Measurements from ENCODE around the gene SEMA3G.

Gene SEMA3G

DNA sequence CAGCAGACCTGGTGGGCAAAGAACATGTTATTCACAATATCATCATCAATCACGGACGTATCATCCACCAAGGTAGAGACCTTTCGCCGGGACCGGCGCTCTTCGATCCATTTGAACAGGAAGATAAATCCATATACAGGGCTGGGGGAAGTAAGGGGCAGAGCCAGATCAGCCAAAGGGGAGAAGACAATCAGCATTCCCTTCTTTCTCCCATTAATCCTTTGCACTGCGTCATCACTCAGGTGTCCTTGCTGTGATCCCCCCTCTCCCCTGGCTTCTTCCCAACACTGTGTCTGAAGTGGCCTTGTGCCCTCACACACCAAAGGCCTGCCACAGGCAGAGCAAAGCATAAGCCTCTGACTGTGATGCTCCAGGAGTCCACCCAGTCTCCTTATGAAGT, 36.4 kb downstream of the SEMA3G start:
- no peak for DNase-seq (ENCODE audit: low spot score)

GRCh38 chr3:52407779-52408178, 37.1 kb downstream of the SEMA3G start:
- DNase-seq (ENCODE audit: low spot score): no peak

DNA sequence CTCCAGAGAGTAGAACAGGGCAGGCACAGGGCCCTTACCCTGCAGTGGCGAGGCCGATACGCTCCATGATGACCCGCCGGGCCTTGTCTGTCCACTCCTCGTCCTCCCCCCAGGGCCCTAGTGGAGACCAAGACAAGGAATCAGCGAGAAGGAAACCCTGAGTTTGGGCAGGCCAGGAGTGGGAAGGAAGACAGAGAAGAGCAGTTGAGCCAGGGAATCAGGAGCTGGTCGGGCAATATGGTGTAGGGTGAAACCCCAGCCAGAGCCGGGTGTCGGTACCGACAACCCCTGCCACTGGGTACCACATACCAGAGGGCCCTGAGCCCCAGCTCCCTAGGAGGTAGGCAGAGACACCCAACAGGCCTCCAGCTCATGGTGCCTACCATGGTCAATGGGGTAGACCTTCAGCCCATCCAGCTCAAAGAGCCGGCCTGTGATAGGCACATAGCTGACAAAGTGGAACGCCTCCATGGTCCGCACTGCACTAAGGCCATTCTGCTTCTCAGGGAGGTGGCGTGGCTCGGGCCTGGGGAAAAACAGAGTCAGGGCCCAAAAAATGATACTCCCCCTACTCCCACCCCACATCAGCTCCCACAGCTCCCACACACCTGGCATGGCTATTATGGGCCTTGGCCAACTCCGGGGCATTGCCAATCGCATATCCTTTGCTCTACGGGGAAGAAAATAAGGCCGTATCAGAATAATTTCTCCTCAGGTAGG, 38.0 kb downstream of the SEMA3G start:
- no peak for DNase-seq (ENCODE audit: low spot score)

GRCh38 chr3:52406231-52406661, 38.7 kb downstream of the SEMA3G start:
- no peak for DNase-seq (ENCODE audit: low spot score)

GRCh38 chr3:52405601-52406110, 39.2 kb downstream of the SEMA3G start:
- no peak for DNase-seq (ENCODE audit: low spot score)

GRCh38 chr3:52405066-52405465, 39.8 kb downstream of the SEMA3G start:
- no peak for DNase-seq (ENCODE audit: low spot score)

- no peak for DNase-seq (ENCODE audit: low spot score)
Measured at GRCh38 chr3:52404391-52404790, 40.5 kb downstream of the SEMA3G start.

GRCh38 chr3:52403955-52404354, 40.9 kb downstream of the SEMA3G start:
- no peak for DNase-seq (ENCODE audit: low spot score)

GRCh38 chr3:52403271-52403841, 41.5 kb downstream of the SEMA3G start:
- no peak for DNase-seq (ENCODE audit: low spot score)

DNA sequence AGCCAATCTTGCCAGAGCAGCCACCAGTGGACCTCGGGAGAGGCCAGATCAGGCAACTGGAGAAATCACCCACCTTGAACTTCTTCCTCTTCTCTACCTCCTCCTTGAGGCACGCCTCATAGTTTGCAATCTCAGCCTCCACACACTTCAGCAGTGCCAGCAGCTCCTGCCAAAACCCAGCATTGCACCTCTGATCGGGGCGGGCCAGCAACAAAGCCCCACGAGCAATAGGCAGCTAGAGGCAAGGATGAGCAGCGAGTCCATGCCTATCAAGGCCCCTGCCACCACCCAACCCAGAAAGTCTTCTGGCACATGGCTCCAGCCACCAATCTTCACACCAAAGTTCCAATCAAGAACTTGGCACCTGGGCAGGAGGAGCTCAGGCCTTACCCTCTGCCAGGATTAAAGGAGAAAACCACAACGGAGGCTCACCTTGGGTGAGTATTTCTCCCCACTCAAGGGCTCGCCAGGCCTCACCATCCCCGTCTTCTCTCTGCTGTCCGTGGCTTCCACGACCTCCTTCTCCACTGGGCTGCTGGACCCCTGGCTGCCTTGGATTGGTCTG, 42.1 kb downstream of the SEMA3G start:
- DNase-seq (ENCODE audit: low spot score): no peak

DNA sequence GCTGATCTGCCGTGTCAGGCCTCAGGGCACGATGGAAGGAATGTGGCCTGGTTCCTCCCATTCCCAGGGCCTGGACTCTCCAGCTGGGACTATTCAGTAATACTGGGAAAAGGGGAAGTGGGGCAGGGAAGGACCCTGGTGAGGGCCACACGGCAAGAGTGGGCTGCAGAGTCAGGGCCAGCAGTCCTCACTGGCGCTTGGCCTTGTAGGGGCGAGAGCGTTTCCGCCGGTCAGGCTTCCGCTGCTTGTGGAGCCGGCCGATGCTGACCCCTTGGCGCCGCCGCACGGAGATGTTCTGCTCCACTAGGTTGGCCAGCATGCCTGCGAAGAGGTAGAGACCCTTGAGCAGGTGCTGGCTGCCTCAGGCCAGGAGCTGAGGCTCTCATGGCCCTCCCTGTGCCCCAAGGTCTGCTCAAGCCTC, 42.8 kb downstream of the SEMA3G start:
- no peak for DNase-seq (ENCODE audit: low spot score)

DNA sequence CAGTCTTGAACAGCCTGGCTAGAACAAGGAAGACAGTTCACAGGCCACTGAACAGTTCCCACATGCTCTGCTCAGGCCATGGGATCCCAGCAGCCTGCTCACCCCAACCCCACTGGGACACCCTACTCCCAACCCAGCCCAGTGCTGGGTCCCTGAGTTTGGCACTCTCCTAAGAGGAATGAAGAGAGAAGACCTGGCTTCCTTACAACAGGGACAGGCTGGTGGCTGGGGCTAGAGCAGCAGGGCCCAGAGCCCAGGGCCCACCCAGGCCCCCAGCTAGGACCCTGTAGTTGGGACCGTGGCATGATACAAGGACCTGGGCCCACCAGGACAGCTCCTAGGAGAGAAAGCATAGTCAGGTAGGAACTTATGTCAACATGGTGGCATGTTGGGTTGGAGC, 43.4 kb downstream of the SEMA3G start:
- DNase-seq (ENCODE audit: low spot score): no peak

- DNase-seq (ENCODE audit: low spot score): no peak
Measured at GRCh38 chr3:52401021-52401420, 43.9 kb downstream of the SEMA3G start.

- DNase-seq (ENCODE audit: low spot score): no peak
Measured at GRCh38 chr3:52400275-52400793, 44.6 kb downstream of the SEMA3G start.

DNA sequence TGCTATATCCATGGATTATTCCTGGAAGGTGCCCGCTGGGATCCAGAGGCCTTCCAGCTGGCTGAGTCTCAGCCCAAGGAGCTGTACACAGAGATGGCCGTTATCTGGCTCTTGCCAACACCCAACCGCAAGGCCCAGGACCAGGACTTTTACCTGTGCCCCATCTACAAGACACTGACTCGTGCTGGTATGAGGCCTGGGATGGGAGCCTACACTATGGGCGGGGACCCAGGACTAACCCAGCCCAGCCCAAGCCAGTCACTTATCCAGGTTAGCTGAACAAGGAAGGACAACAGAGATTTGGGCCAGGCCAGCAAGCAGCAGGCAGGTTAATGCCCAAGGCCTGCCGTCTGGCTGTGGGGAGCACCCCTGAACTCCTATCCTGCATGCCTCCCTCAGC, 45.3 kb downstream of the SEMA3G start:
- no peak for DNase-seq (ENCODE audit: low spot score)

DNA sequence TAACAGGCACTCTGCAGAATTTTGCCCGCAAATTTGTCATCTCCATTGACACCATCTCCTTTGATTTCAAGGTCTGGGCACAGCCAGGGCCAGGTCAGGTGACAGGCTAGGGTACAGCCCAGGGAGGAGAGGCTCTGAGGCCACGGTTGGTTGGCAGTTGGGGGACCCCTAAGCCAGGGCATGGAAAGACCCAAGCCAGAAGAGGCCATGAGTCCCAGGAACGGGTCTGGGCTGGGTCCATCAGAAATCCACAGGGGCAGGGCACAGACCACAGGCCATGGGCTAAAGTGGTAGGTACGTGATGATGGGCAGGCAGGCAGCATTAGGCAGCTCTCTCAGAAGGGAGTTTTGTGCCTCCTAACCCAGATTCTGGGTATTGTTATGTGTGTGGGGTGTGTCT, 45.8 kb downstream of the SEMA3G start:
- no peak for DNase-seq (ENCODE audit: low spot score)

DNA sequence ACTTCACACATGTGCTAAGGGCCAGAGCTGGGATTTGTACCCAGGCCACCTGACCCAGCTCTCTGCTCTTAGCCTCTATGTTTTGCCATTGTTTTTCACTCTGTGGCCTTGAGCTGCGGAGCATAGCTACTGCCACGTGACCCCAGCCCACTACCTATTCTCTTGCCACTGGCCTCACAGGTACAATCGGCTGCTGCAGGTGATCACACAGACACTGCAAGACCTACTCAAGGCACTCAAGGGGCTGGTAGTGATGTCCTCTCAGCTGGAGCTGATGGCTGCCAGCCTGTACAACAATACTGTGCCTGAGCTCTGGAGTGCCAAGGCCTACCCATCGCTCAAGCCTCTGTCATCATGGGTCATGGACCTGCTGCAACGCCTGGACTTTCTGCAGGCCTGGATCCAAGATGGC, 46.2 kb downstream of the SEMA3G start:
- no peak for DNase-seq (ENCODE audit: low spot score)

- no peak for DNase-seq (ENCODE audit: low spot score)
Measured at GRCh38 chr3:52397676-52398399, 47.1 kb downstream of the SEMA3G start.

DNA sequence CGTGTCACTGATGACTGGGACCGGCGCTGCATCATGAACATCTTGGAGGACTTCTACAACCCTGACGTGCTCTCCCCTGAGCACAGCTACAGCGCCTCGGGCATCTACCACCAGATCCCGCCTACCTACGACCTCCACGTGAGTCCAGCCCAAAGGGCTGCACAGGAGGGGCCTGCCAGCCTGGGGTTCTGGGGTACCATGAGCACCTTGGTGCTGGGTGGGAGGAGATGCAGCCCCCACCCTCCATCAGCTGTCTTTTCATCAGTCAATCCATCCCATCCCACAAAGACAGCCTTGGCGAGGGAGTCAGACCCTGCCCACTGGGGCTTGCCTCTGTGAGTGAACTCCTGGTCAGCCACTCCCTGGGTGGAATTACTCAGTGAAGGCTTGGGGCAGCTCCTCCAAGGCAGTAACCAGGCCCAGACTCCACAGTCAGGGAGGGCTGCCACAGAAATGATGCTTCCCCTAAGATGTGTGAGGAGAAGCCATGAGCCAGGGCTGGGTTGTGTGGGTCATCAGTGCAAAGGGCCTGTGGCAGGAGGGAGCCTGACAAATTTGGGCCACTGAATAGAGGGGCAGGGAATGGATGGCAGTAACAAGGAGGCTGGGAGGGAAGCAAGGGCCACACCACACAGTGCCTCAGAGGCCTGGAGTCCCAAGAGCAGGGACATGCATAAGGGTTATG, 47.9 kb downstream of the SEMA3G start:
- DNase-seq (ENCODE audit: low spot score): no peak

GRCh38 chr3:52396011-52396906, 48.6 kb downstream of the SEMA3G start:
- DNase-seq (ENCODE audit: low spot score): no peak

DNA sequence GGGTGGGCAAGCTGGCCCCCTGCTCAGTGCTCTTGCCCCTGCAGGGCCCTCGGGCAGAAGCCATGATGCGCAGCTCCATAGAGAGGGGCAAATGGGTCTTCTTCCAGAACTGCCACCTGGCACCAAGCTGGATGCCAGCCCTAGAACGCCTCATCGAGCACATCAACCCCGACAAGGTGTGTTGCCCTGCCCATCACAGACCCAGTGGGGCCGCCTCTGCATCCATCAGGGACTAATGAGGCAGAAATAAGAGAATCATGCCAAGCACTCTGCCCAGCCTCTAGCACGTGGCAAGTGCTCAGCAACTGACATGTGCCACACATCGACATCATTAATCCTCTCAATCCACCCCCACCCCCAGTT, 49.4 kb downstream of the SEMA3G start:
- no peak for DNase-seq (ENCODE audit: low spot score)

Data from CD4-positive, alpha-beta T cell treated with Interleukin-6 at 100 ng/mL for 8 hours (primary cell).